GM23338 (cell line): Measurements from ENCODE around the gene DNAH9. TPM values are rescaled to one million over a fixed set of nuclear protein-coding genes. Genes with fewer than 3 reads are reported as not detected.

Experiments
- ATAC-seq: fragments of 200-7000 bp; cut with Tn5 transposase; 3 replicates; pipeline ENCODE4 v1.9.1; 2020
- DNase-seq: peaks from one replicate; pipeline ENCODE4 v3.0.0-alpha.2; 2015; ENCODE audit warnings: low spot score
- H2AFZ ChIP-seq: fragments of 200-600 bp; sonication (generic); 2 replicates; pipeline ENCODE4 v1.8.0; 2016; ENCODE audit warnings: antibody characterized with exemption, mild to moderate bottlenecking, moderate library complexity
- H3F3A ChIP-seq: fragments of 200-600 bp; sonication (generic); replicated peaks from 2 replicates; pipeline ENCODE4 v1.8.0; 2017; ENCODE audit warnings: antibody characterized with exemption, mixed run types, low read depth
- H3K27ac ChIP-seq: fragments of 200-600 bp; sonication (generic); 2 replicates; pipeline ENCODE4 v1.6.1; 2016; ENCODE audit warnings: low read depth
- H3K27me3 ChIP-seq: fragments of 200-600 bp; sonication (generic); 2 replicates; pipeline ENCODE4 v1.8.0; 2016; ENCODE audit warnings: mild to moderate bottlenecking, mixed run types, moderate library complexity; ENCODE audit not compliant: insufficient read depth
- H3K36me3 ChIP-seq: fragments of 200-600 bp; sonication (generic); 2 replicates; pipeline ENCODE4 v1.8.0; 2016; ENCODE audit warnings: mild to moderate bottlenecking; ENCODE audit not compliant: insufficient read depth
- H3K4me1 ChIP-seq: fragments of 200-600 bp; sonication (generic); 2 replicates; pipeline ENCODE4 v1.8.0; 2016; ENCODE audit warnings: mild to moderate bottlenecking, moderate library complexity; ENCODE audit not compliant: insufficient read depth
- H3K4me2 ChIP-seq: fragments of 200-600 bp; sonication (generic); 2 replicates; pipeline ENCODE4 v1.7.1; 2017; ENCODE audit warnings: mixed run types
- H3K4me3 ChIP-seq: fragments of 200-600 bp; sonication (generic); 2 replicates; pipeline ENCODE4 v1.6.1; 2016; ENCODE audit warnings: mixed run types
- H3K79me2 ChIP-seq: fragments of 200-600 bp; sonication (generic); replicated peaks from 2 replicates; pipeline ENCODE4 v1.8.0; 2017; ENCODE audit warnings: mild to moderate bottlenecking; ENCODE audit not compliant: insufficient read depth
- H3K9me2 ChIP-seq: fragments of 200-600 bp; sonication (generic); 2 replicates; pipeline ENCODE4 v1.8.0; 2017; ENCODE audit not compliant: insufficient read depth
- H4K20me1 ChIP-seq: fragments of 200-600 bp; sonication (generic); replicated peaks from 2 replicates; pipeline ENCODE4 v1.8.0; 2017; ENCODE audit warnings: mild to moderate bottlenecking; ENCODE audit not compliant: insufficient read depth
- H3K27ac Mint-ChIP-seq: 2 replicates; pipeline ENCODE4 v1.8.0; 2020; ENCODE audit warnings: inconsistent platforms, mild to moderate bottlenecking, moderate library complexity, mixed read lengths
- H3K27me3 Mint-ChIP-seq: 3 replicates; pipeline ENCODE4 v1.8.0; 2022; ENCODE audit warnings: low read depth, mild to moderate bottlenecking, moderate library complexity, mixed read lengths, inconsistent platforms; ENCODE audit not compliant: insufficient read depth, poor library complexity
- H3K36me3 Mint-ChIP-seq: 3 replicates; pipeline ENCODE4 v1.8.0; 2021; ENCODE audit warnings: low read depth, mild to moderate bottlenecking, inconsistent platforms, moderate library complexity, mixed read lengths
- H3K4me1 Mint-ChIP-seq: 3 replicates; pipeline ENCODE4 v1.8.0; 2020; ENCODE audit warnings: mild to moderate bottlenecking, inconsistent platforms, mixed read lengths
- H3K4me3 Mint-ChIP-seq: 3 replicates; pipeline ENCODE4 v1.8.0; 2021; ENCODE audit warnings: moderate library complexity, mild to moderate bottlenecking, inconsistent platforms, mixed read lengths
- H3K9me3 Mint-ChIP-seq: 3 replicates; pipeline ENCODE4 v1.8.0; 2020; ENCODE audit warnings: moderate library complexity, mild to moderate bottlenecking, inconsistent platforms, mixed read lengths
- CREB1 ChIP-seq: fragments of 250-450 bp; sonication (Bioruptor Pico); IDR thresholded peaks from 2 replicates; pipeline ENCODE4 v1.5.0; 2020; ENCODE audit warnings: low read depth, mild to moderate bottlenecking, moderate library complexity
- CTCF ChIP-seq, 2 experiments: fragments of 200-600 bp in 1 of 2; sonication (generic) in 1 of 2; conservative IDR thresholded peaks; 2 replicates each; pipeline versions ENCODE4 v1.5.1 to v1.6.1; 2016 to 2017; ENCODE audit warnings: antibody characterized with exemption in 2 of 2, low read depth in 2 of 2, mild to moderate bottlenecking in 2 of 2, moderate library complexity in 1 of 2
- JUNB ChIP-seq: IDR thresholded peaks from one replicate; pipeline ENCODE4 v1.6.1; 2016; ENCODE audit warnings: antibody characterized with exemption; ENCODE audit not compliant: unreplicated experiment
- NANOG ChIP-seq: IDR thresholded peaks from 2 replicates; pipeline ENCODE4 v1.6.1; 2016; ENCODE audit warnings: antibody characterized with exemption, borderline replicate concordance
- STAT1 ChIP-seq: IDR thresholded peaks from one replicate; pipeline ENCODE4 v1.6.1; 2016; ENCODE audit warnings: antibody characterized with exemption; ENCODE audit not compliant: unreplicated experiment
- ZNF114 ChIP-seq: fragments of 250-450 bp; sonication (Bioruptor Pico); IDR thresholded peaks from 2 replicates; pipeline ENCODE4 v1.5.0; 2020; ENCODE audit warnings: mild to moderate bottlenecking, moderate library complexity
- ZNF331 ChIP-seq: fragments of 250-450 bp; sonication (Bioruptor Pico); IDR thresholded peaks from 2 replicates; pipeline ENCODE4 v1.5.0; 2020; ENCODE audit warnings: low read depth, mild to moderate bottlenecking, moderate library complexity
- ZNF462 ChIP-seq: fragments of 250-450 bp; sonication (Bioruptor Pico); IDR thresholded peaks from 2 replicates; pipeline ENCODE4 v1.5.0; 2020; ENCODE audit warnings: mild to moderate bottlenecking, moderate library complexity
- polyA plus RNA-seq: library from polyadenylated mRNA; unstranded; fragments of >200 nt; fragmentation: Nextera tagmentation; extraction: Ambion mirVana; gene quantifications from 2 replicates; pipeline ENCODE4 v1.2.1, GENCODE V29; 2016
- total RNA-seq: library from RNA; depleted of rRNA; stranded (reverse); fragments of >200 nt; shearing (Covaris generic); gene quantifications from 2 replicates; pipeline ENCODE4 v1.2.3, GENCODE V29; 2014

Gene DNAH9
- total and polyA plus RNA-seq, 2 experiments from 2014 or later: not detected

GRCh38 chr17:11618861-11619566 lies 20.7 kb downstream of the DNAH9 start:
- H4K20me1 ChIP-seq: no peaks in the 10 kb centered on the region
- Mint-ChIP-seq H3K9me3 (no peaks in the 10 kb centered on the region; the same call in none of the 3 replicates), H3K27me3 (peaks cover 8% of the 10 kb centered on the region), H3K36me3 (peaks cover 47% of the 10 kb centered on the region), H3K4me1 (no peaks in the 10 kb centered on the region), H3K27ac (no peak overlapping the region), H3K4me3 (no peak overlapping the region)
- no peak for TF ChIP-seq ZNF462
- TF ChIP-seq JUNB: no peak
- no peak for TF ChIP-seq ZNF331 (CRISPR knock-in tag)
- no peak for TF ChIP-seq ZNF114
- TF ChIP-seq NANOG: no peak
- TF ChIP-seq STAT1: no peak
- TF ChIP-seq CTCF (conservative IDR thresholded peaks at IDR 0.05; ENCODE audit: low read depth in 2 of 2): no peak
- no peak for TF ChIP-seq CREB1
- H3K79me2 ChIP-seq: no peaks in the 10 kb centered on the region
- no peaks in the 10 kb centered on the region for H3K36me3 ChIP-seq
- H3K4me2 ChIP-seq: no peak overlapping the region
- ATAC-seq (no peak), DNase-seq (no peak)
- H3K4me1 ChIP-seq: no peaks in the 10 kb centered on the region
- no peaks in the 10 kb centered on the region for H3K9me2 ChIP-seq
- H3K27ac ChIP-seq: no peak overlapping the region
- no peak overlapping the region for H2AFZ ChIP-seq
- no peaks in the 10 kb centered on the region for H3K27me3 ChIP-seq
- no peaks in the 10 kb centered on the region for H3F3A ChIP-seq
- no peak overlapping the region for H3K4me3 ChIP-seq
